CD1c-positive myeloid dendritic cell (primary cell): Measurements from ENCODE around the gene KCNIP1.

Source experiments
- DNase-seq: peaks from one replicate; pipeline ENCODE4 v3.0.0-alpha.2; 2016; ENCODE audit errors: extremely low spot score

Gene KCNIP1

GRCh38 chr5:170782438-170782837, 278.6 kb downstream of the KCNIP1 start:
- no peak for DNase-seq

GRCh38 chr5:170783498-170784247, 279.9 kb downstream of the KCNIP1 start, which contains the start of gene GABRP:
TSS of gene GABRP (plus strand) at chr5:170783725. CDS start at chr5:170788616, 4,891 bp downstream.
- no peak for DNase-seq

- no peak for DNase-seq
Observed at GRCh38 chr5:170785416-170785815, 281.6 kb downstream of the KCNIP1 start.
